HuH-7.5 (cell line): ENCODE results near the gene GRPEL1.

Source experiments
- DNase-seq: peaks from one replicate; pipeline ENCODE4 v3.0.0; 2011; ENCODE audit warnings: low spot score

GRPEL1 gene

DNA sequence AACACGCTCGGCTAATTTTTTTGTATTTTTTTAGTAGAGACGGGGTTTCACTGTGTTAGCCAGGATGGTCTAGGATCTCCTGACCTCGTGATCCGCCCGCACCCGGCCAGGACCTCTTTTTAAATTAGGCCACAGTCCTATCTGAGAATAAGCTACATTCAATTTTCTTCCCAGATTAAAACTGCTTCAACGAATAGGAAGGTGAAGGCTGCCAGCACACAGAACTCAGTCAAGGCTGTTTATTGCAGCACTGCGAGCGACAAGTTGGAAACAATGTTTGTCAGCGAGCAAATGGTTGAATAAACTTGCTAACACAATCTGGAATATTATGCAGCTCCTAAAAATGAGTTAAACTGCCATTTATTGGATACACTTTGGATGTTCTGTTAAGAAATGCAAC is 1.9 kb downstream of the GRPEL1 start:
- no peak for DNase-seq

DNA sequence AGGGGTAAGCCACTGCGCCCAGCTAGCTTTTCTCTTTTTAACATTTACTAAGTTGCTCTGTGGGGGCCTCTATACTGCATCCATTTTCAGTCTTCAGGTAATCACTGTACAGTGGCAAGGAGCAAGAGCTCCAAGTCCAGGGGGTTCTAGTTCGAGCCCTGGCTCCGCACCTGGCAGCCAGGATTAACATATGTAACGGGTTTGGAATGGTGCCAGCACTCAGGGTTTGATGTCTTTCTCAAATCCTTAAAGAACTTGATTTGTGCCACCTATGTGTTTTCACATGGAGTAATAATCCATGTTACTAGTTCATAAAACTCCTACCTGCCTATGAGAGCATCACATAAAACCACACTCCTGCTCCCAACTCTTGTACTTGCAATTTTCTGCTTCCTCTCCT is 4.5 kb downstream of the GRPEL1 start:
- no peak for DNase-seq

DNA sequence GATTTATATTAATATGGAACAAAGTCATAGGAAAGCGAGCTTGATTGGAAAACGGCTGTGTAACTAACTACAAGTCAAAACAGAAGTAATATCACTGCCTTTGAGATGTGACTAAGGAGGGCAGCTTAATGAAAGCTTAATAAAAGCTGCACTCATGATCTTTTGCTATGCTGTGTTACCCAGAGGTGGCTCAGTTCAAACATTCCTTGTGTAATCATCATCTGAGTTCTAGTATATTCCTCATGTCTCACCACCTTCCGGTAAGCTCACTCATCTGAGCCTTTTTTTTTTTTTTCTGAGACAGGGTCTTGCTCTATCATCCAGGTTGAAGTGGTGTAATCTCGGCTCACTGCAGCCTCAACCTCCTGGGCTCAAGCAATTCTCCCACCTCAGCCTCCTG is 5.0 kb downstream of the GRPEL1 start:
- DNase-seq, result no peak

DNA sequence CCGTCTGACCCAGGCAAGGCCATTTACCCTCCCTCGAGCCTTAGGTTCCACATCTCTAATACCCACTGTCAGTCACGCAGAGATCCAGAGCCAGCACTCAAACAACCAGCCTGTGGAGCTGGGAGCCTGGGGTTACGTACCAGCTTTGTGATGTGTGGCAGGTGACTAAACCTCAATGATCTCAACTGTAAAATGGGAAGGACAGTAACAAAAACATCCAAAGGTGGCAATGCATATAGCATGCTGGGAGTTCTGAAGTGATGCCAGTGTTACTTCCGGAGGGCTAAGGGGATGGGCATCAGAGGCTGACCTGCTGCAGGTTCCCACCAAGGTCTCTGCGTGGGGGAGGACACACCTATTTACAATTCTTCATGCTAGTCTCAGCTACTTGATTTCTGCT is 6.0 kb downstream of the GRPEL1 start:
- no peak for DNase-seq

DNA sequence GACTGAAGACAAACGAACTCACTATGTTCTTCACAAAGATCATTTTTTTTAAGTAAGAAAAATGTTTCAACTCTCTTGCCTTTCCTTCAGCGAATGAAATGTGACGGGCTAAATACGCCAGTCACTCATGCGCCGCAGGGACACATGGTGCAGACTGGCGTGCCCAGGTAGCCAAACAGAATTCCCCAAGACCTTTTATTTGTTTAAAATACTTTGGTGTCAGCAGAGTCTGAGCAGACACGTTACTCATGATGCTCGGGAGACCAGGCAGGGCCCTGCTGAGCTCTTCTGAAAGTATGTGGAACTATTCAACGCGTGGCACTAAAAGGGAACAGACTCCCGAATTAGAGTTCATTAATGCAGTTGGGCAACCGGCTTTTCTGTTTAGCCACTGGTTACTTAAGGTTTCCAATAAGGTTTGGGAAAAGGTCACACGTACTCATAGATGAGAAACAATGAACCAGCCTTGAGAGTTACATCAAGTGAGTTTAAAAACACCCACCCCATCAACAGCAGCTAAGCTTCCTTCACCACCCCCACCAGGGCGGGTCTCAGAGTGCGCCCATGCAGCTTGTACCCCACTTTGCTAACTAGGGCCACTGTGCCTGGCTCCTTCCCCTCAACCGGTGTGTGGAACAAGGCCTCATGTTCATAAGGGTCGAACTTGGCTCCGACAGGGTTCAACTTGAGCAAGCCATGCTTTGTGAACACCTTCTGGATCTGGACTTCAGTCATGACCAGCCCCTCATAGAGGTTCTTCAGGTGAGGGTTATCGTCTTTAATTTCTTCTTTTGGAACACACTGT is 7.3 kb downstream of the GRPEL1 start:
- DNase-seq, result no peak

DNA sequence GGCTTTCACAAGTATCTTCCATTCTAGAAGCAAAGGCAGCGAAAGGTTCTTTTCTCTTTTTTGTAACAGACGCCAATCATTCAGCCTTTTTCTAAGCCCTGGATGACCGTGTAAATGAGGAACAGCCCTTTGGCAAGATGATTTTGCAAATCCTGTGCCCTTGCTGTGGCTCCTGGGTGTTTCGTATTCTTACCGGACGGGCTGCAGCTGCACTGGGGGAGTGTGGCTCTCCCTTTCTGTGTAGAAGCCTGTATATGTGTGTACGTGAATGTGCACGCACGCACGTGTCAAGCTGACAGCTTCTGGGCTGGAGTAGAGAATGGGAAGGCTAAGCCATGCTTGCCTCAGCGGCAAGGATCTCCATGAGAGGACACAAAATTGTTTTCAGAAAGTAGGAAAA is 8.2 kb downstream of the GRPEL1 start:
- no peak for DNase-seq

DNA sequence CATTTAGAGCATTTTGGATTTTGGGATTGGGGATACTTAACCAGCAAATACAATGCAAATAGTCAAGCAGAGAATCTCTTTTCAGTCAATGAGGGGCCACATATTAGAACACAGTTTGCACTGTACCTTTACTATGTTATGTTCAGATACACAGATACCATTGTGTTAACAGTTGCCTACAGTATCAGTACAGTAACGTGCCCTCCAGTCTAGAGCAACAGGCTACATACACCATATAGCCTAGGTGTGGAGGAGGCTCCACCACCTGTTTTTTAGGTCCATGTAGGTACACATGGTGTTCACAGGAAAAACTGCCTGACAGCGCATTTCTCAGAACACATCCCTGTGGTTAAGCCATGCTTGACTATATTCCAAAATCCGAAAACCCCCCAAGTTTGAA is 9.1 kb downstream of the GRPEL1 start:
- DNase-seq, result no peak

DNA sequence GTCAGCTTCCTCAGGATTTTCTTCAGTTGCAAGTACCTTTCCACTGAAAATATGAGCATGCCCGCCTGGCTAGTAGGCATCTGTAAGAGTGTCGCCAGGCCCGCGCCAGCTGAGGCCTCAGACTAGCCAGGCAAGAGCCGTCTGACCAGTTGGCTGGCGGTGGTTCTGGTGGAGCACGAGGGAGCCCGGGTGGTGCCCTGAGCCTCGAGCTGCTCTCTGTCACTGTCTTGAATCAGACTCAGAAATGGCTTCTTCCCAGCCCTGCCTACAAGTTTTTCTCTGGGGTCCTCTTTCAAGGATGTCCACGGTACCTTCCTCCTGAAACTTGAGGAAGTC is 11.9 kb downstream of the GRPEL1 start:
- DNase-seq, result no peak

DNA sequence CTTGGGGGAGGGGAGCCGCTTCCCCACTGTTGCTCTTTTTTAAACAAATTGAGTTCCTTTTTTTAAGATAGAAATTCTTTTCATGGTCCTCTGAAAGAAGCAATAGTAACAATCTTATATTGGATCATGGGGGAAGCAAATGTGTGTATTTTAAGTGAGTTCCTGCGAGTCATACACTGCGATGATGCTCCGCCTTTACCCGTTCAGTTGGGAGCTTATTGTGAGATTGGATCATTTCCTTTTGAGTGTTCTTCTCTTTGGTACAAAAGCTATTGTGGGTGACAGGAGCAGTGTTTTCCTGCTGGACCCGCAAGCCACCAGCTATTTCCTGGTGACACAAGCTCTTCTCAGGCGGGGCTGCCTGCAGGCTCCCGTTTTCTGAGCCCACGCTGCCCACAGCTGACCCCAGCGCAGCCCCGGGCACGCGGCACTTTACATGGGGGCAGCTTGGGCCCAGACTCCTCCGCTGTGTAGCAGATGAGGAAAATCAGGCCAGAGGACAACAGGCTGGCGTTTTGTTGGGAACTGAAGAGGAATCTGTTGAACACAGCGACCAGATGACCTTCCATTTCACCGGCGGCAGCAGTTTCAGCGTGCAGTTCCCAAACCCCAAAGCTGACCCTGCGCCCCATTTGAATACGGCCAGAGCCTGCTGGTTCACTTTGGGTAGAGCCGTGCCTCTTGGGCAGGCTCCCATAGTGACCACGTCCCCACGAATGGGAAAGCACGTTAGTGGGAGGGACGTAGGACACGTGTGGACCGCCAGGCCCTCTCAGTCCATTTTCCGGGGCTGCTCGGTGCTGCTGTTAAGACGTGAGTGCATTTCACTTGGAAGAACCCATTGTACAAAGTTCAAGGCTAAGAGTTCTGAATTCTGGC is 12.5 kb downstream of the GRPEL1 start:
- DNase-seq, result no peak

DNA sequence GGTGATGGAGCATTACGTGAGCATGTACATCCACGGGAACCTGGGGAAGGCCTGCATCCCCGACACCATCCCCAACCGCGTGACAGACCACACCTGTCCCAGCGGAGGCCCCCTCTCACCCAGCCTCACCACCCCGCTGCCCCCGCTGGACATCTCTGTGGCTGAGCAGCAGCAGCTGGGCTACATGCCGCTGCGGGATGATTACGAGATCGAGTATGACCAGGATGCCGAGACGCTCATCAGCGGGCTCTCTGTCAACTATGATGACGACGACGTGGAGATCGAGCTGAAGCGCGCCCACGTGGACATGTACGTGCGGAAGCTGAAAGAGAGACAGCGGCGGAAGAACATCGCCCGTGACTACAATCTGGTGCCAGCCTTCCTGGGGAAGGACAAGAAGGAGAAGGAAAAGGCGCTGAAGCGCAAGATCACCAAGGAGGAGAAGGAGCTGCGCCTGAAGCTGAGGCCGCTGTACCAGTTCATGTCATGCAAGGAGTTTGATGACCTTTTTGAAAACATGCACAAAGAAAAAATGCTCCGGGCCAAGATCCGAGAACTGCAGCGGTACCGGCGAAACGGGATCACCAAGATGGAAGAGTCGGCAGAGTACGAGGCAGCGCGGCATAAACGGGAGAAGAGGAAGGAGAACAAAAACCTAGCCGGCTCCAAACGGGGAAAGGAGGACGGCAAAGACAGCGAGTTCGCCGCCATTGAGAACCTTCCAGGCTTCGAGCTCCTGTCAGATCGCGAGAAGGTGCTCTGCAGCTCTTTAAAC is 13.6 kb downstream of the GRPEL1 start:
- DNase-seq, result no peak

DNA sequence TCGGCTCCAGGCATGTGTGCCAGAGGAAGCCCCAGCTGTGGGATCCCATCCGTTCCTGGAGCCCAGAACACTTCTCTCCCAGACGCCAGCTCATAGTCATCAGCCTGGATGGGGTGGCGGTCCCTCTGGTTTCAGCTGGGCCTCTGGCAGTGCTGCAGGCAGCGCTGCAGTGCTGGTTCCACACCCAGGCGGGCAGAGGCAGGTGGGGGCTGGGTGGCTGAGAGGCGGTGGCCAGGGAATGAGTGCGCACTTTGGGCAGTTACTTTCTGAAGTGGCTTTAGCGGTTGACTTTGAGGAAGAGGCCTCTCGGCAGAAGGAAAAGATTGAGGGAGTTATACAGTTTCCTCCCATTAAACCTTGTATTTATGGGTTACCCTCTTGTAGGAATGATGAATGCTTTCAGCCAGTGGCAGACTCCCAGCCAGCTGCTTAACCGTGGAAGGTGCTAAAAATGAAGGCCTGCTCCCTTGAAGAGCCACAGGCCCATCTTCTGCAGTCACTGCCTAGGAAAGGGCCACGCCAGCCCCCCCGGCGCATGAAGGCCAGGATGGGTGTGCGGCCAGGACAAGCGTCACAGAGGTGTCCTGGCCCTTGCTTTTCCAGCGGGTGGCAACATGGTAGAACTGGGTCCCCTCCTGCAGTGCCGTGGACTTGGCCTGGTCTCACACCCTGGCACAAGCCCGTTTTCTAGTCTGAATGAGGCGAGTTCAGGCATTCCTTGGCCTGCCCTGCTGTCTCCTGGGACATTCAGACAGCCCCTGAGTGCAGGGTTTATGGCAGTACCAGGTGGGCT is 14.7 kb downstream of the GRPEL1 start:
- no peak for DNase-seq

DNA sequence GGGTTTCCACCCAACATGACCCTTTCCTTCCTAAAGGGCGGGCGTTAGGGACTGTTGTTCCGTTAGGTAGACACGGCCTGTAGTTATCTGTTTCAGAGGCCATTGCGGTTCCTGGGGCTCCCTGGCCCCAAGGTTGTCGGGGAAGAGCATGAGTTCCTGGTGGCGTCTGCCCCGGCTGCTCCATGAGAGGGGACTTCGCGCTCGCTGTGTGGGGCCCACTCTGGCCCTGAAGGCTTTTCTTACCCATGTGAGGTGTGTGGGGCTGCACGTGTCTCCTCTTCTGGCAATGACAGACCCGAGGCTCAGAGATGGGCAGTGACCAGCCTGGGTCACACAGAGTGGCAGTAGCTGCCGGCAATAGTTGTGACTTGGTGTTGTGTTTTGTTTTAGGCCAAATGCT is 15.6 kb downstream of the GRPEL1 start:
- DNase-seq, result no peak

DNA sequence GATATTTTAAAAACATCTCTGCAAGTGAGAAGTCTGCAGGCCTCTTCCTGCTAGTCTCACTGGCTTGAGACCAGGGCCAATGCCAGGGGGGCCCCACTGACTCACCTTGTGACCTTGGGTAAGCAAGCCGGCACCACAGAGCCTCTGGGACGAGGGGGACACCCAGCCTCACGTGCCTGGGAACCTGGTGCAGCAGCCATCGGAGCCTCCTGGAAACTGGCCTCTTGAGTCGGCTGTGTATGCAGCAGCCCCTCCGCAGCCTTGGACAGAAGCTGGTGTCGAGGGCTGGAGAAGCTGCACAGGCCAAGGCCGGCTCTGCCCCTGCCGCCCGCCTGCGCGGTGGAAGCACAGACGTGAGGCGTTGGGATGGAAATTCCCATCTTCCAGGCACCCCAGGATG is 16.0 kb downstream of the GRPEL1 start:
- no peak for DNase-seq

DNA sequence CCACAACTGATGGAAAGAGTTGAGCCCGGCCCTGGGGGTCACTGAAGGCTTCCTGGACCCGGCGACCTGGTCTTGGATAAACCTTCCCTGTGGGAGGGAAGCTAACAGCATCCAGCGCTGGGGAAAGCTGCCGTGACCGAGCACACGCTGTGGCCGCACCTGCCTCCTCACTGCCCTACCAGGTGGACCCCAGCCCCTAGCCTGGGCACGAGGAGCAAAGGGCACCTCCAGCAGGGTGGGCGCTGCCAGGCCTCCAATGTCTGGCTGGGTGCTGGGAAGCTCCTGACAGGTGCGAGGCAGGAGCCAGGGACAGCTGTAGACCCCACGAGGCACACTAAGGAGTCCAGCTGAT is 16.7 kb downstream of the GRPEL1 start:
- DNase-seq, result no peak

DNA sequence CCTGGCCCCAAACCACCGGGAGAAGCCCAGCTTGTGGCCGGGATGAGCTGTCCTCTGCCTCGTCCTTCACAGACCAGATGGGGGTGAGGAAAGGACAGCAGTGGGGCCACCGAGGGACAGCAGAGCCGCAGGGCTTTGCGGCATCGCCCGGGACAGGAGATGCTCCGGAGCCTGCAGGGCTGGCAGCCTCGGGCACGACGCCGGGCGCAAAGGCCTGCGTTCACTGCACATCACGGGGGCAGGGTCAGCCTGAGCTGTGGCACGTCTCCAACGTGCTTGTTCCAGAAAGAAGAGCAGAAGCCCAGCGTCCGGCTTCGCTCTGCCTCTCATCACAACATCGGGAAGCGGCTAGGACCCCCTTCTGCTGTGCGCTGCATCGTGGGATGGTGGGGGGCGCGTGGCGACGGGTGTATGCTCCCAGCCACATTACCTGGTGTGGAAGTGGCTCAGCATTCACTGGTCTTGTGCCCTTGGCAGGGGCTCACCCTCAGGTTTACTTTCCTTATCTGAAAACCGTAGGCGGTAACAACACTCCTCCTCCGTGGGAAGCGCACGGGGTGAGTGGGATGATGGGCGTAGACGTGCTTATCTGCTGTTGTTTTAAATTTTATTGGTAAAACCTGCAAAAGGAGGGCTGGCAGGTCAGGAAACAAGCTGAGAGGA is 17.3 kb downstream of the GRPEL1 start:
- no peak for DNase-seq

DNA sequence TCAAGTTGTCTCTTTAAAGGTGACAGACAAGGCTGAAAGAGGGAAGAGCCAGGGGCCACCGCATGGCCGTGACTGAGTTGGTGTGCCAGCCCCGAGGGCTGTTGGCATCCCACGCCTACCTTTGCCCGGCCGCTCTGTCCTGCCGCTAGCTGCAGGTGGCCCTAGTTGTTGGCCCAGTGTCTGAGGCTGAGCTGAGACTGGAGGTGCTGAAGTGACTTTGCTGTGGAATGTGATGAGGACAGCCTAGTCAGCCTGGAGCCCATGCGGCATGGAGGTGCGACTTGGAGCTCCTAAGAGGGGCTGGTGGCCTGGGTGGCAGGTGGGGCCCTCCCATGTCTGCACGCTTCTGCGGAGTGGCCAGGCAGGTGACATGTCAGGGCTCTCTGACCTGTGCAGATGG is 18.1 kb downstream of the GRPEL1 start:
- no peak for DNase-seq

DNA sequence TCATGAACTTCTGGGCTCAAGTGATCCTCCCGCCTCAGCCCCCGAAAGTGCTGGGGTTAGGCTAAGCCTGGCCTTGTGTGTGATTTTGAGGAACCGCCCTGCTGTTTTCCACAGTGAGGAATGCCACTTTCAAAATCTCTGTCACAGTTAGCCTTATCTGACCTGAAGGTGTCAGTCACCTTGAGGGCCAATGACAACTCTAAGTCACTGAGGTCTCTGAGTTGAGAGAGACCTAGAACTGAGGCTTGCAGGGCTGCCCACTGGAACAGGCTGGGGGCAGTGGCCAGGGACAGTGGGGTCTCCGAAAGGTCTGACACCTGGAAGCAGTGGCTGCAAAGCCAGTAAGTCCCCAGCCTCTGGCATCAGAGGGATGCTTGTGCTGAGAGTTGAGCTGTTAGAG is 18.6 kb downstream of the GRPEL1 start:
- DNase-seq, result no peak

DNA sequence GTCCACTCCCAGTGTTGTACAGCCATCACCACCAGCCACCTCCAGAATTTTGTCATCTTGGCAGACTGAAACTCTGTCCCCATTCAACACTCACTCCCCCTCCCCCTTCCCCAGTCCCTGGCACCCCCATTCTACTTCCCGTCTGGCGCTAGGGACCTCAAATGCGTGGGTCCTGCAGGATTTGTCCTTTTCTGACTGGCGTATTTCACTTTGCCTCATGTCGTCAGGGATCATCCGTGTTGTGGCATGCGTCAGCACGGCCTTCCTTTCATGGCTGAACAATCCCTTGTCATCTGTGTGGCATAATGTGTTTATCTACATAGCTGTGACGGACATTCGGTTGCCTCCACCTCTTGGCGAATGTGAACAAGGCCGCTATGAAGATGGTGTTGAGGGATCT is 19.2 kb downstream of the GRPEL1 start:
- no peak for DNase-seq

DNA sequence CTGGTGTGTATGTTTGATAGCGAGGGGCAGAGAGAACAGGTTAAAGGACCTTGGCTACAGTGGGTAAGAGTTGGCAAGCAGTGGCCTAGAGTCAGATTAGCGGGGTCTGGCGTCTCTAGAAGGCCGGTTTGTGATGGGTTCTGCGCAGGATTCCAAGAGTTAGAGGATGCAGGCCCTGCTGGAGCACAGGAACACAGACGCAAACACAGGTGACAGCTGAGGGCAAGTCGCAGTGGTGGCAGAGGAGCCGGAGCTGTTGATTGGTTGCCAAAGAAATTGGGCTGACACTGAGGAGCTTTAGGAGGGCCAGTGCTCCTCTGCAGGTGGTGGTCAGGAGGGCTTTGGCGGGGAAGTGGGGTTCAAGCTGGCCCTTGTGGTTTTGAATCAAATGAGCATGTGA is 20.9 kb downstream of the GRPEL1 start:
- no peak for DNase-seq

DNA sequence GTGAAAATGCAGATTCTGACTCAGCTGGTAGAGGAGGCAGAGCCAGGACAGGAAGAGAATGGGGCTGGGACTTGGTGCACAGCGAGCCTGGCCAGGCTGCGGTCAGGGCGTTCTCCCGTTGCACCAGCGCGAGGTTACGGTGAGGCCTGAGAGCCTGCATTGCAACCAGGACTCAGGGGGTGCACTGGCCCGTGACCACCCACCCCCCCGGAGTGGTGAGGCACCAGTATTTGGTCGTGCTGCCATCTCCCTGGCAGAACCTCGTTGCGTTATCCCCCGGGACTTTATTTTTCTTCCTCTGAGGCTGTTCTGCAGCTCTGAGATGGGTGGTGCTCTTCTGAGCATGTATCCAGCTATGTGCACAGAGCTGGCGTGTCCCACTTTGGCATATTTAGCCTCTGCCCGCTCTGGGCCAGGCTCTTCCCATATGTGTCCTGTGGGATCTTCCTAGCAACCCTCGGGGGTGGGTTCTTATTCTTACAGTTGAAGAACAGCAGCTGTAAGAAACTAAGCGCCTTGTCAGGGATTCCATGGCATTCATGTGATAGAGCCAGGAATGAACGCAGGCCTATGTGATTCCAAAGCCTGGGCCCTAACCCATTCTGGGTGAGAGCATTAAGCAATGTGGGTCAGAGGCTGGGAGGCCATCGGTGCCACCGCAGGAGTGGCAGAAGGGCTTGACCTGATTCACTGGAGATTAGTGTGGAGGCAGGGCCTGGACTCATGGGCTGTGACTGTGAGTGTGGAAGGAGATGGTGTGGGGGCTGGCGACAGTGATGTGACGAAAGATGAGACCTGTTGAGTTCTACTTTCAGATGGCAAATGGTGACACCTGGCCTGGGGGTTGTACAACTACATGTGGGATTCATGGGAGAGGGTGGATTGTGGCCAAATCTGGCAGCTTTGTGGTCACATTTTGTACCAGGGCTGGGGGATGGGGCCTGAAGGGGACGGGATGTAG is 21.6 kb downstream of the GRPEL1 start:
- DNase-seq, result no peak
